Fibroblast of mammary gland (primary cell): ENCODE results near the gene ZNF445.
"Not testable (repeated sequence)": the region's sequence is repeated elsewhere in the genome, so short reads cannot be mapped to it uniquely, and the experiment has no call there.

Source experiments
- DNase-seq: peaks from one replicate; pipeline ENCODE4 v3.0.0-alpha.2; 2010; ENCODE audit warnings: low read depth
- H3K4me3 ChIP-seq: 2 replicates; pipeline ENCODE4 v1.5.1; 2011; ENCODE audit warnings: low read depth, mild to moderate bottlenecking, low read length, moderate library complexity; ENCODE audit not compliant: control insufficient read depth
- TF ChIP-seq, protein P1 (sequence below): conservative IDR thresholded peaks from 2 replicates; pipeline ENCODE4 v1.5.1; 2011; ENCODE audit warnings: low read depth, low read length, inconsistent platforms; ENCODE audit not compliant: control insufficient read depth, insufficient read depth

The ZNF445 gene

GRCh38 chr3:44478055-44478468 is 592 bp upstream of the ZNF445 start:
- DNase-seq, result no peak
- TF ChIP-seq, protein P1, sequence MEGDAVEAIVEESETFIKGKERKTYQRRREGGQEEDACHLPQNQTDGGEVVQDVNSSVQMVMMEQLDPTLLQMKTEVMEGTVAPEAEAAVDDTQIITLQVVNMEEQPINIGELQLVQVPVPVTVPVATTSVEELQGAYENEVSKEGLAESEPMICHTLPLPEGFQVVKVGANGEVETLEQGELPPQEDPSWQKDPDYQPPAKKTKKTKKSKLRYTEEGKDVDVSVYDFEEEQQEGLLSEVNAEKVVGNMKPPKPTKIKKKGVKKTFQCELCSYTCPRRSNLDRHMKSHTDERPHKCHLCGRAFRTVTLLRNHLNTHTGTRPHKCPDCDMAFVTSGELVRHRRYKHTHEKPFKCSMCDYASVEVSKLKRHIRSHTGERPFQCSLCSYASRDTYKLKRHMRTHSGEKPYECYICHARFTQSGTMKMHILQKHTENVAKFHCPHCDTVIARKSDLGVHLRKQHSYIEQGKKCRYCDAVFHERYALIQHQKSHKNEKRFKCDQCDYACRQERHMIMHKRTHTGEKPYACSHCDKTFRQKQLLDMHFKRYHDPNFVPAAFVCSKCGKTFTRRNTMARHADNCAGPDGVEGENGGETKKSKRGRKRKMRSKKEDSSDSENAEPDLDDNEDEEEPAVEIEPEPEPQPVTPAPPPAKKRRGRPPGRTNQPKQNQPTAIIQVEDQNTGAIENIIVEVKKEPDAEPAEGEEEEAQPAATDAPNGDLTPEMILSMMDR, result no peak
- H3K4me3 ChIP-seq, result peak overlapping the region; percentile 66

DNA sequence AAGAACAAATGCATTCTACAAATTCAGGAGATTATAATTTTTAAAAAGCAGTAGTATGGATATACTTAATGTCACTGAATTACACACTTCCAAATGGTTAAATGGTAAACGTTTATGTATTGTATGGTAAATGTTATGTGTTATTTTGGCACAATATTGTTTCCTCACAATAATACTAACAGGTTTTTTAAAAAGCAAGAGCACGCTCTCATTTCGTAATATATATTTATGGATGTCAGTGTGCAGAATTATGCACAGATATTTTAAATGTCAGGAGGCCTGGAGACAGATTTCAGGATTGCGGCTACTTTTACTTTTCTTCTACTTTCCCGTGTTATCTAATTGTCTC is 533 bp downstream of the ZNF445 start:
- TF ChIP-seq, protein P1, result no peak
- no peak for DNase-seq
- peak overlapping the region; percentile 74 for H3K4me3 ChIP-seq

GRCh38 chr3:44476181-44476611 is 1.3 kb downstream of the ZNF445 start:
- peak overlapping the region; percentile 74 for H3K4me3 ChIP-seq
- peak; percentile 39 for DNase-seq
- TF ChIP-seq, protein P1, result peak; percentile 26

- not testable (repeated sequence) for DNase-seq, H3K4me3 ChIP-seq
These were observed 2.6 kb downstream of the ZNF445 start for GRCh38 chr3:44474886-44475285.

DNA sequence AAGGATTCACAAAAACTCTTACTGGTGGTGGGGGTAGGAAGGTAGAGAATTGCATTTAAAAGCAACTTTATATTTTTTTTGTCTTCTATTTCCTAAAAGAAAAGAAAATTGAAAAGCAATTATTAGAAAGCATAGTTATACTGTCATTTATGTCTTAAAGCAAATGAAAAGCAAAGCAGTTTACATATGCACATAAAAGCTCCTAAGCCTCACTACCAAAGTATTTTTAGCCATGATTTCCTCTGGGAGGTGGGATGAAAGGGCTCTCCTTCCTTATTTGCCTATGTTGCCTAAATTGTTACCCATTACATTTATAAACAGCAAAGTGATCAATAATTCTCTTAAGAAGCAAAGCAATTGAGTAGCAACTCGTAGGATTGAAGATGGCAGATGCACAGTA is 7.0 kb downstream of the ZNF445 start:
- DNase-seq, result no peak
- H3K4me3 ChIP-seq, result no peak overlapping the region
- TF ChIP-seq, protein P1, result no peak

DNA sequence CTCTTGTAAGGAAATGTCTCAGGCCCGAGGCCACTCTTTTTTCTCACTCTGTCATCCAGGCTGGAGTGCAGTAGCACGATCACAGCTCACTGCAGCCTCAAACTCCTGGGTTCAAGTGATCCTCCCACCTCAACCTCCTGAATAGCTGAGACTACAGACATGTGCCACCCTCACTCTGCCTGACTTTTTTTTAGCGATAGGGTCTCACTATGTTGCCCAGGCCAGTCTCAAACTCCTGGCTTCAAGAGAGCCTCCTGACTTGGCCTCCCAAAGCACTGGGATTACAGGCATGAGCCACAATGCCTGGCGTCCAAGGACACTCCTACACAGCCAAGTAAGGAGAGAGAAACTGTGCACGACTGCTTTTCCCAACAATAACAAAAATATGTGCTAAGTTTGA is 7.6 kb downstream of the ZNF445 start:
- H3K4me3 ChIP-seq, result no peak overlapping the region
- no peak for DNase-seq
- TF ChIP-seq, protein P1, result no peak

- peak; percentile 74 for DNase-seq
- TF ChIP-seq, protein P1, result no peak
- H3K4me3 ChIP-seq, result no peak overlapping the region
These were observed 8.6 kb downstream of the ZNF445 start for GRCh38 chr3:44468572-44469520.

DNA sequence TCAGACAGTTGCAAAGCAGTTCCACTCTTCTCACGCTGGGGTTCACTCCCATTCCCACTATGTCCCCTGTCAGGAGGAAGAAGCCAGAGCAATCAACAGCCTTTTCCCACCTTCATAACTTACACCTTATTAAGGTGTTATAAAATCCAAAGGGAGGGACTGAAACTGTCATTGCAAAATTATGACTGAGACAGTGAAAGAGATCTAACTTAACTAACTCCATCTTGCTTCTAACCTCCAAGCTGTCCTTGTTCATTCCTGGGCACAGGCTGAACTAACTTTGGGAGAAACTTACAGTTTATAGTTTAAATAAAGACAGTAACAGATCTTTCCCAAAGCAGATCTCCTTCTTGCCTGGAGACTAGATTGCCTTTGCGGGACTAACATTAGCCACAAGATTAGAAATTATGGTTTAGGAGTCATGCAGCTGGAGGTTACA is 9.4 kb downstream of the ZNF445 start:
- not testable (repeated sequence) for H3K4me3 ChIP-seq, DNase-seq
